CD8-positive, alpha-beta memory T cell (primary cell): ENCODE results near the gene ARVCF. TPM values are rescaled to one million over a fixed set of nuclear protein-coding genes. Genes with fewer than 3 reads are reported as not detected.
"Not testable (repeated sequence)": the region's sequence is repeated elsewhere in the genome, so short reads cannot be mapped to it uniquely, and the experiment has no call there.

Experiments
- CTCF ChIA-PET: fragments of 350-600 bp; sonication (Branson Sonifier 250); formaldehyde crosslinking; loops from one replicate; lab custom pipeline; 2021; ENCODE audit warnings: antibody characterized with exemption; lab: Charles Lee
- POLR2A ChIA-PET: fragments of 350-600 bp; sonication (Branson Sonifier 250); formaldehyde crosslinking; loops from one replicate; lab custom pipeline; 2021; ENCODE audit warnings: antibody characterized with exemption; lab: Charles Lee
- DNase-seq, 5 donors: peaks; one replicate each; pipeline versions ENCODE4 v3.0.0 to v3.0.0-alpha.2; 2020 to 2022; ENCODE audit warnings: mixed read lengths in 1 of 5
- H3K27ac ChIP-seq: one replicate; pipeline ENCODE4 v1.7.0; 2013; ENCODE audit warnings: low read depth, mild to moderate bottlenecking, low read length, moderate library complexity
- H3K27me3 ChIP-seq: 2 replicates; pipeline ENCODE4 v1.7.0; 2013; ENCODE audit warnings: low read length, mild to moderate bottlenecking; ENCODE audit not compliant: insufficient read depth, poor library complexity, severe bottlenecking
- H3K36me3 ChIP-seq: 2 replicates; pipeline ENCODE4 v1.7.0; 2013; ENCODE audit warnings: mild to moderate bottlenecking, low read length, moderate library complexity; ENCODE audit not compliant: insufficient read depth
- H3K4me1 ChIP-seq: 2 replicates; pipeline ENCODE4 v1.7.0; 2013; ENCODE audit warnings: mild to moderate bottlenecking, low read length, moderate library complexity; ENCODE audit not compliant: insufficient read depth
- H3K4me3 ChIP-seq: 2 replicates; pipeline ENCODE4 v1.7.0; 2013; ENCODE audit warnings: mild to moderate bottlenecking, low read length
- H3K9me3 ChIP-seq: 2 replicates; pipeline ENCODE4 v1.7.0; 2013; ENCODE audit warnings: mild to moderate bottlenecking, low read length
- H3K27ac Mint-ChIP-seq, 8 donors: one replicate each; pipeline ENCODE4 v1.8.0; 2020 to 2021; ENCODE audit warnings: mixed read lengths in 8 of 8, mild to moderate bottlenecking in 6 of 8, inconsistent platforms in 3 of 8, moderate library complexity in 3 of 8
- H3K27me3 Mint-ChIP-seq, 2 donors: one replicate each; pipeline ENCODE4 v1.8.0; 2020 to 2021; ENCODE audit warnings: mixed read lengths in 2 of 2, mild to moderate bottlenecking in 1 of 2, moderate library complexity in 1 of 2
- H3K36me3 Mint-ChIP-seq, 3 donors: one replicate each; pipeline ENCODE4 v1.8.0; 2020 to 2021; ENCODE audit warnings: mixed read lengths in 3 of 3, inconsistent platforms in 1 of 3, mild to moderate bottlenecking in 1 of 3
- H3K4me1 Mint-ChIP-seq, 3 donors: one replicate each; pipeline ENCODE4 v1.8.0; 2020 to 2021; ENCODE audit warnings: mixed read lengths in 3 of 3, inconsistent platforms in 1 of 3, mild to moderate bottlenecking in 1 of 3
- H3K4me3 Mint-ChIP-seq, 7 donors: one replicate each; pipeline ENCODE4 v1.8.0; 2020 to 2021; ENCODE audit warnings: mixed read lengths in 7 of 7, mild to moderate bottlenecking in 6 of 7, moderate library complexity in 4 of 7, inconsistent platforms in 2 of 7
- H3K9me3 Mint-ChIP-seq, 5 donors: one replicate each; pipeline ENCODE4 v1.8.0; 2020 to 2022; ENCODE audit warnings: mixed read lengths in 5 of 5, mild to moderate bottlenecking in 3 of 5, moderate library complexity in 2 of 5, inconsistent platforms in 1 of 5
- polyA plus RNA-seq: library from polyadenylated mRNA; unstranded; fragments of 300-500 nt; fragmentation: Illumina TruSeq; gene quantifications from one replicate; pipeline ENCODE4 v1.2.3, GENCODE V29; 2021
- total RNA-seq, 2 experiments: library from RNA; stranded (reverse); gene quantifications; one replicate each; pipeline ENCODE4 v1.2.3, GENCODE V29; 2021

The ARVCF gene
- total and polyA plus RNA-seq, 3 experiments from 2014 or later = 0.92 to 1.8 (median 1.4) TPM

DNA sequence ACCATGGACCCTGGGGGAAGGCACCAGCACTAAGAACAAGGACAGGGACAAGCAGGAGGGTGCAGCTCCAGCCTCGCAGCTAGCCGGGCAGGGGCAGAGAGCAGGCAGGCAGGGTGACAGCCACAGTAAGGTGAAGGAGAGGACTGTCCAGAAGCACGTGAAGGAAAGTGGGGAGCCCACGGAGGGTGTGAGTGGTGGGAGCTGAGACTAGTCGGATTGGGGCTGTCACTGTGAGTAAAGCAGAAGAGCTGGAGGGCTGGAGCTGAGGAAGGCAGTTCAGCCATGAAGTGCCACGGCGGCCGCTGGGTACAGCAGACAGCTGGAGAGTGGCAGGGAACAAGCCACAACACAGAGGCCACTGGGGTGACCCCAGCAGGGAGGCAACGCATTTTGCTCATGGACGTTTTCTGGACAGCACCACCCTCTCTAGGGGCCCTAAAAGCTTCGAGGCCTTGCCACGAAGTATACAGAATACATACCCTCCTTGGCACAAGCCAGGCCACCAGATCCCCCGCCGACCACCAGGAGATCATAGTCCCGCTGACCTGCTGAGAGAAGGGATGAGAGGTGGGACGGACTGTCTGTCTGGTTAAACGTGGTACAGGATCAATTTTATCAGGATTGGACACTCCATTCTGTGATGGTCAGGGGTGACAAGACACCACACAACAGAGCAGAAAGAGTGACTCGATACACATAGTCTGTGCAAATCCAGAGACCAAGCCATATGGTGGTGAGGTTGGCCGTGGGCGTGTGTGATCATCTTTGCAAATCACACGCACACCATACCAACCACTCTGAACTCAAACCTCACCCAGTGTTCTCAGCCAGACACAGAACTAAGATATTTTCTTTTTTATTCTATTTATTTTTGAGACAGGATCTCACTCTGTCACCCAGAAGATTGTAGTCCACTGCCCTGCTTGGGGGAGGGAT, 85.8 kb downstream of the ARVCF start:
- Histone ChIP-seq H3K9me3 (no peaks in the 10 kb centered on the region), H3K4me1 (no peaks in the 10 kb centered on the region), H3K36me3 (peaks cover 4% of the 10 kb centered on the region), H3K27me3 (no peaks in the 10 kb centered on the region), H3K4me3 (no peak overlapping the region), H3K27ac (no peak overlapping the region)
- Mint-ChIP-seq H3K27me3 (no peaks in the 10 kb centered on the region), H3K4me1 (peaks cover 3 to 6% (median 5%) of the 10 kb centered on the region in 3 donors), H3K4me3 (no peak overlapping the region), H3K27ac (no peak overlapping the region), H3K36me3 (peaks cover 5 to 21% (median 8%) of the 10 kb centered on the region in 3 donors), H3K9me3 (peaks cover 0 to 7% (median 6%) of the 10 kb centered on the region in 5 donors)
- ChIA-PET POLR2A (no interaction called here), CTCF (interaction anchor here (0.8 kb wide), 1 partner anchor 200 kb away, joined by 4 read pairs; no protein-coding TSS in a partner anchor)
- no peak for DNase-seq

DNA sequence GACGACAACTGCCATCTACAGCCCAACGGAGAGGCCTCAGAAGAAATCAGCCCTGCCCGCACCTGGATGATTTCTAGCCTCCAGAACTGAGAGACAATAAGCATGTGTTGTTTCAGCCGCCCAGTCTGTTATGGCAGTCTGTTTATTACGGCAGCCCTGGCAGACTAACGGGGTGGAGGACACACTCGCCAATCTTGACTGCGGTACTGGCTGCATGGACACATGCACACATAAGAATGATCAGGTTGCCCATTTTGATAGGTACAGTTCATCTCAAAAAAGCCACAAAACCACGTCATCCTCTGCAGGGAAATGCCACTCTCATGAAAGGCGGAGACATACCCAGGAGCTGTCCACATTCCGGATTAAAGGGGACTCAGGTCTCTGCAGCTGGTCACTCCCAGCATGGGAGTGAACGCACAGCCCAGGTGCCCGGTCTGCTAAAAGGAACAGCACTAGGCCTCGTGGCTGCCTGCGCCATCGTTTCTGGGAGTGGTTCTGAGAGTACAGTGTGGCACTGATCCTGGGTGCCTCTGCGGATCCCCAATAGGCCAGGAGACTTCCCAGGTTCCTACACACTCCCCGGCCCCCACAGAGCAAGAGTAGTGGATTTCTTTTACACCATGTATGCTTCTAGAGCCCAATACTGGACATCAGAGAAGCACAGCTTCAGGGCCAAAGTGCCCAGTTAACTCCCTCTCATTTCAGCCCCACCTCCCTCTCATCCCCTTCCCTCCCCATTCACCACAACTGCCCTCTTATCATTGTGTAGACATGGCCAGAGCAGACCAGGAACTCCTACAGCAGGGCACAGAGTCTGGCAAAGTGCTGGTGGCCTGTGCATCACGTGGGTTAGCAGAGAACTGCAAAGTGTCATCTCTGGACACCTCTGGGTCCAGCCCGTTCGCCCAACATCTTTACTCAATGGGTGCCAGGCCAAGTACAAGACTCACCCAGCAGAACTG, 86.8 kb downstream of the ARVCF start:
- Mint-ChIP-seq H3K4me3 (no peak overlapping the region), H3K36me3 (peaks cover 0 to 17% (median 5%) of the 10 kb centered on the region in 3 donors), H3K9me3 (no peaks in the 10 kb centered on the region), H3K27me3 (no peaks in the 10 kb centered on the region), H3K27ac (no peak overlapping the region), H3K4me1 (peaks cover 3 to 6% (median 5%) of the 10 kb centered on the region in 3 donors)
- H3K27ac ChIP-seq = no peak overlapping the region
- DNase-seq = no peak
- no peaks in the 10 kb centered on the region for H3K4me1 ChIP-seq
- POLR2A ChIA-PET = no interaction called here
- no peaks in the 10 kb centered on the region for H3K9me3 ChIP-seq
- H3K27me3 ChIP-seq = no peaks in the 10 kb centered on the region
- peaks cover 4% of the 10 kb centered on the region for H3K36me3 ChIP-seq
- CTCF ChIA-PET = no interaction called here
- no peak overlapping the region for H3K4me3 ChIP-seq

- H3K36me3 Mint-ChIP-seq = peaks cover 0 to 27% (median 7%) of the 10 kb centered on the region in 3 donors
- no peak overlapping the region for H3K27ac Mint-ChIP-seq
- no peak overlapping the region for H3K4me3 ChIP-seq
- H3K27ac ChIP-seq = no peak overlapping the region
- ChIA-PET POLR2A (no interaction called here), CTCF (no interaction called here)
- no peaks in the 10 kb centered on the region for H3K9me3 ChIP-seq
- H3K4me1 Mint-ChIP-seq = peaks cover 0 to 5% (median 4%) of the 10 kb centered on the region in 3 donors
- peaks cover 4% of the 10 kb centered on the region for H3K36me3 ChIP-seq
- H3K27me3 Mint-ChIP-seq = no peaks in the 10 kb centered on the region
- H3K4me3 Mint-ChIP-seq = no peak overlapping the region
- no peaks in the 10 kb centered on the region for H3K9me3 Mint-ChIP-seq
- H3K27me3 ChIP-seq = no peaks in the 10 kb centered on the region
- no peaks in the 10 kb centered on the region for H3K4me1 ChIP-seq
- DNase-seq = no peak
Observed at GRCh38 chr22:19928207-19928606, 88.4 kb downstream of the ARVCF start.

DNA sequence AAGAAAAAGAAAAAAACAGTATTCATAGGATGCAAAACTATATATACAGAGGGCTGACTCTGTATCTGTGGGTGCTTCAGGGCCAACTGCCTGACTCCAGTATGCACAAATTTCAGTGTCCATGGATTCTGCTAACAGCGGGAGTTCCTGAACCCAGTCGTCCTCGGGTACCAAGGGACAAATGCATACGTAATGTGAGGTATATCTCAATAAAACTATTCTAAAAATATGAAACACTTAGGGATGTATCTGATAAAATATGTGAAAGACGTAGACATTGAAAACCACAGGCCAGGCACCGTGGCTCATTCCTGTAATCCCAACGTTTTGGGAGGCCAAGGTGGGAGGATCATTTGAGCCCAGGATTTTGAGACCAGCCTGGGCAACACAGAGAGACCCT, 88.9 kb downstream of the ARVCF start:
- POLR2A ChIA-PET = no interaction called here
- Histone ChIP-seq H3K4me3 (no peak overlapping the region), H3K36me3 (peaks cover 4% of the 10 kb centered on the region), H3K9me3 (no peaks in the 10 kb centered on the region), H3K27me3 (no peaks in the 10 kb centered on the region), H3K27ac (no peak overlapping the region), H3K4me1 (no peaks in the 10 kb centered on the region)
- CTCF ChIA-PET = interaction anchor here (1.1 kb wide), 1 partner anchor 197 kb away, joined by 4 read pairs; no protein-coding TSS in a partner anchor
- no peak overlapping the region for H3K4me3 Mint-ChIP-seq
- H3K9me3 Mint-ChIP-seq = no peaks in the 10 kb centered on the region
- no peaks in the 10 kb centered on the region for H3K27me3 Mint-ChIP-seq
- H3K36me3 Mint-ChIP-seq = peaks cover 0 to 30% (median 7%) of the 10 kb centered on the region in 3 donors
- no peak overlapping the region for H3K27ac Mint-ChIP-seq
- peaks cover 0 to 5% (median 4%) of the 10 kb centered on the region in 3 donors for H3K4me1 Mint-ChIP-seq
- no peak for DNase-seq

GRCh38 chr22:19926028-19926427, 90.6 kb downstream of the ARVCF start:
- H3K4me1 Mint-ChIP-seq, H3K4me3 Mint-ChIP-seq, H3K9me3 ChIP-seq, H3K4me1 ChIP-seq, H3K27me3 Mint-ChIP-seq, H3K9me3 Mint-ChIP-seq, H3K36me3 ChIP-seq, H3K27ac ChIP-seq, DNase-seq, H3K4me3 ChIP-seq, H3K27ac Mint-ChIP-seq, POLR2A ChIA-PET, H3K27me3 ChIP-seq: not testable (repeated sequence)
- CTCF ChIA-PET = interaction anchor here (2.0 kb wide), 1 partner anchor 12 kb away, joined by 4 read pairs; no protein-coding TSS in a partner anchor
- peaks cover 0 to 37% (median 7%) of the 10 kb centered on the region in 3 donors for H3K36me3 Mint-ChIP-seq

DNA sequence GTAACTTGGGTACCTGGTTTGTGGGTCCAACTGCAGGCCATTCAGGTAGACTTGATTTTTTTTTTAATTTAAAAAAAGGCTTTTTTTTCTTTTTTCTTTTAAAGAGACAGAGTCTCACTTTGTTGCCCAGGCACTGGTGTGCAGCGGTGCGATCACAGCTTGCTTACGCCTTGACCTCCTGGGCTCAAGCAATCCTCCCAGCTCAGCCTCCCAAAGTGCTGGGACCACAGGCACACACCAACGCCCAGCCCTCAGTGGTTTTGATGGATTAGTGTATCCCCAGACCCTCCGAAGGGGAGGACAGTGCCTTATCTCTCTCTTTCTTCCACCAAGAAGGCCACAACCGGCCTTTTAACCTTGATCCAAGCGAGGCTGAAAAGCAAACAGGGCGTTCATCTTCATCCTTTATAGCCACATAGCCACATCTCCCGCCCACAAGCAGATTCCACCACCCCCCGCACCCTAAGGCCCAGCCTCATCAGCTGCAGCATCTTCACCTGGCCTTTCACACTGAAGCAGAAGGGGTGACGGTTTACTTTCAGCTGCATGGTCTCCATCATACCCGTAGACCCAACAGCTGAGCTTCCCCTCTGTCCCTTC, 92.6 kb downstream of the ARVCF start:
- ChIA-PET POLR2A (no interaction called here), CTCF (no interaction called here)
- Mint-ChIP-seq H3K9me3 (no peaks in the 10 kb centered on the region), H3K36me3 (peaks cover 0 to 28% (median 7%) of the 10 kb centered on the region in 3 donors), H3K27me3 (no peaks in the 10 kb centered on the region), H3K27ac (no peak overlapping the region), H3K4me3 (no peak overlapping the region), H3K4me1 (peaks cover 0 to 5% (median 0%) of the 10 kb centered on the region in 3 donors)
- Histone ChIP-seq H3K36me3 (peaks cover 4% of the 10 kb centered on the region), H3K27ac (no peak overlapping the region), H3K4me1 (no peaks in the 10 kb centered on the region), H3K27me3 (no peaks in the 10 kb centered on the region), H3K4me3 (no peak overlapping the region), H3K9me3 (no peaks in the 10 kb centered on the region)
- no peak for DNase-seq

GRCh38 chr22:19921544-19922081, 95.0 kb downstream of the ARVCF start:
- peaks cover 17% of the 10 kb centered on the region for H3K36me3 ChIP-seq
- Mint-ChIP-seq H3K36me3 (peaks cover 0 to 44% (median 2%) of the 10 kb centered on the region in 3 donors), H3K27me3 (no peaks in the 10 kb centered on the region), H3K27ac (no peak overlapping the region), H3K4me1 (no peaks in the 10 kb centered on the region), H3K9me3 (no peaks in the 10 kb centered on the region), H3K4me3 (no peak overlapping the region)
- no peaks in the 10 kb centered on the region for H3K9me3 ChIP-seq
- H3K27me3 ChIP-seq = no peaks in the 10 kb centered on the region
- ChIA-PET POLR2A (no interaction called here), CTCF (no interaction called here)
- DNase-seq = no peak
- no peaks in the 10 kb centered on the region for H3K4me1 ChIP-seq
- H3K4me3 ChIP-seq = no peak overlapping the region
- no peak overlapping the region for H3K27ac ChIP-seq
